H1 (cell line): ENCODE data around the gene LRRC42. TPM values are rescaled to one million over a fixed set of nuclear protein-coding genes. Genes with fewer than 3 reads are reported as not detected.

Experiments used
- CTCF ChIA-PET: fragments of 300-600 bp; sonication (Branson Sonifier 250); formaldehyde crosslinking; loops from one replicate; lab custom pipeline; 2021; ENCODE audit not compliant: partially characterized antibody; lab: Charles Lee
- POLR2A ChIA-PET: fragments of 300-600 bp; sonication (Branson Sonifier 250); formaldehyde crosslinking; loops from one replicate; lab custom pipeline; 2021; ENCODE audit warnings: inconsistent platforms; ENCODE audit not compliant: partially characterized antibody; lab: Charles Lee
- DNase-seq, 2 experiments: peaks; one replicate each; pipeline versions ENCODE4 v3.0.0 to v3.0.0-alpha.2; 2010 to 2022; ENCODE audit warnings: low spot score in 2 of 2, low read depth in 1 of 2, mixed read lengths in 1 of 2
- FAIRE-seq: peaks from 2 replicates; lab custom pipeline; 2011; peaks lifted over from hg19 to GRCh38; lab: Jason Lieb, UNC
- H2AFZ ChIP-seq: 2 replicates; pipeline ENCODE4 v1.8.1; 2012; ENCODE audit warnings: low read length, inconsistent platforms
- H2AK5ac ChIP-seq: 2 replicates; pipeline ENCODE4 v1.6.1; 2013; ENCODE audit warnings: low read depth, low read length
- H2BK120ac ChIP-seq: replicated peaks from 2 replicates; pipeline ENCODE3; 2013; ENCODE audit warnings: low read depth, low read length, inconsistent platforms
- H2BK12ac ChIP-seq: 2 replicates; pipeline ENCODE4 v1.6.1; 2013; ENCODE audit warnings: low read depth, low read length
- H2BK15ac ChIP-seq: 2 replicates; pipeline ENCODE4 v1.6.1; 2013; ENCODE audit warnings: low read length
- H2BK20ac ChIP-seq: 2 replicates; pipeline ENCODE4 v1.6.1; 2013; ENCODE audit warnings: low read length
- H2BK5ac ChIP-seq: 2 replicates; pipeline ENCODE4 v1.6.1; 2013; ENCODE audit warnings: low read depth, low read length
- H3K14ac ChIP-seq: 2 replicates; pipeline ENCODE4 v1.6.1; 2013; ENCODE audit warnings: inconsistent platforms; ENCODE audit not compliant: insufficient read length
- H3K18ac ChIP-seq: 2 replicates; pipeline ENCODE4 v1.6.1; 2013; ENCODE audit warnings: low read length; ENCODE audit errors: extremely low read depth
- H3K23ac ChIP-seq: 2 replicates; pipeline ENCODE4 v1.6.1; 2013; ENCODE audit warnings: inconsistent platforms; ENCODE audit not compliant: insufficient read length
- H3K23me2 ChIP-seq: 2 replicates; pipeline ENCODE4 v1.6.1; 2013; ENCODE audit warnings: low read depth, low read length
- H3K27ac ChIP-seq: 2 replicates; pipeline ENCODE4 v1.6.1; 2011; ENCODE audit warnings: low read depth, low read length, inconsistent platforms
- H3K27me3 ChIP-seq, 4 experiments: replicated peaks in 1 of 4; 1 replicate in 1 of 4; 2 replicates in 3 of 4; pipeline versions ENCODE4 v1.6.1 to v1.8.1; 2011 to 2013; ENCODE audit warnings: low read length in 3 of 4, mild to moderate bottlenecking in 3 of 4, inconsistent platforms in 2 of 4, mixed read lengths in 2 of 4, moderate library complexity in 1 of 4; ENCODE audit not compliant: control insufficient read depth in 3 of 4, insufficient read depth in 3 of 4; ENCODE audit errors: extremely low read depth in 1 of 4
- H3K36me3 ChIP-seq, 4 experiments: 2 replicates each; pipeline versions ENCODE4 v1.6.1 to v1.8.1; 2011 to 2013; ENCODE audit warnings: mild to moderate bottlenecking in 4 of 4, low read length in 3 of 4, moderate library complexity in 2 of 4, control low read depth in 1 of 4, inconsistent platforms in 1 of 4; ENCODE audit not compliant: insufficient read depth in 4 of 4, control insufficient read depth in 2 of 4
- H3K4ac ChIP-seq: replicated peaks from 2 replicates; pipeline ENCODE3; 2013; ENCODE audit warnings: low read length, low read depth, mixed read lengths, inconsistent platforms; ENCODE audit not compliant: insufficient read length
- H3K4me1 ChIP-seq, 4 experiments: replicated peaks in 1 of 4; 1 replicate in 1 of 4; 2 replicates in 3 of 4; pipeline versions ENCODE4 v1.6.1 to v1.8.1; 2011 to 2013; ENCODE audit warnings: low read length in 3 of 4, inconsistent platforms in 2 of 4, mixed read lengths in 1 of 4; ENCODE audit not compliant: insufficient read depth in 4 of 4, control insufficient read depth in 3 of 4
- H3K4me2 ChIP-seq, 2 experiments: 2 replicates each; pipeline versions ENCODE4 v1.6.1 to v1.8.1; 2011 to 2013; ENCODE audit warnings: low read depth in 2 of 2, low read length in 2 of 2, control low read depth in 1 of 2, inconsistent platforms in 1 of 2, mild to moderate bottlenecking in 1 of 2; ENCODE audit not compliant: insufficient read depth in 1 of 2
- H3K4me3 ChIP-seq, 4 experiments: fragments of 200-600, 300-600 bp in 1 of 4; sonication (generic), shearing (Covaris generic), sonication (Bioruptor Twin) in 1 of 4; 2 replicates each; pipeline versions ENCODE4 v1.5.1 to v1.8.1; 2011 to 2016; ENCODE audit warnings: low read length in 4 of 4, low read depth in 3 of 4, control low read depth in 2 of 4, inconsistent platforms in 2 of 4, mild to moderate bottlenecking in 2 of 4, mixed read lengths in 1 of 4, moderate library complexity in 1 of 4; ENCODE audit not compliant: insufficient read depth in 2 of 4; ENCODE audit errors: extremely low read depth in 1 of 4
- H3K56ac ChIP-seq: replicated peaks from 2 replicates; pipeline ENCODE3; 2013; ENCODE audit warnings: low read depth, mild to moderate bottlenecking, mixed read lengths, low read length, inconsistent platforms; ENCODE audit not compliant: insufficient read length
- H3K79me1 ChIP-seq: 2 replicates; pipeline ENCODE4 v1.6.1; 2013; ENCODE audit warnings: low read depth, low read length, control low read depth
- H3K79me2 ChIP-seq, 2 experiments: 2 replicates each; pipeline versions ENCODE4 v1.6.1 to v1.8.1; 2012 to 2013; ENCODE audit warnings: low read length in 2 of 2, mild to moderate bottlenecking in 2 of 2, inconsistent platforms in 1 of 2; ENCODE audit not compliant: insufficient read depth in 2 of 2, control insufficient read depth in 1 of 2
- H3K9ac ChIP-seq, 4 experiments: replicated peaks in 1 of 4; 1 replicate in 1 of 4; 2 replicates in 3 of 4; pipeline versions ENCODE4 v1.6.1 to v1.8.1; 2011 to 2013; ENCODE audit warnings: low read depth in 3 of 4, low read length in 3 of 4, control low read depth in 2 of 4, mild to moderate bottlenecking in 2 of 4, moderate library complexity in 2 of 4, inconsistent platforms in 1 of 4; ENCODE audit errors: extremely low read depth in 1 of 4
- H3K9me3 ChIP-seq, 2 experiments: 2 replicates each; pipeline versions ENCODE4 v1.6.1 to v1.8.1; 2012 to 2013; ENCODE audit warnings: mild to moderate bottlenecking in 2 of 2, moderate library complexity in 2 of 2, control low read depth in 1 of 2, inconsistent platforms in 1 of 2, low read depth in 1 of 2, low read length in 1 of 2, mixed read lengths in 1 of 2; ENCODE audit not compliant: insufficient read depth in 2 of 2
- H4K20me1 ChIP-seq, 2 experiments: replicated peaks in 1 of 2; 2 replicates each; pipeline versions ENCODE3 to v1.8.1; 2011 to 2013; ENCODE audit warnings: inconsistent platforms in 2 of 2, low read length in 2 of 2, mild to moderate bottlenecking in 1 of 2; ENCODE audit not compliant: insufficient read depth in 2 of 2, control insufficient read depth in 1 of 2
- H4K5ac ChIP-seq: 2 replicates; pipeline ENCODE4 v1.6.1; 2013; ENCODE audit warnings: low read length, low read depth, mixed read lengths, inconsistent platforms; ENCODE audit not compliant: insufficient read length
- H4K8ac ChIP-seq: 2 replicates; pipeline ENCODE4 v1.8.0; 2013; ENCODE audit warnings: mild to moderate bottlenecking, moderate library complexity, low read length, inconsistent platforms; ENCODE audit not compliant: insufficient read depth; ENCODE audit errors: extremely low read depth
- H4K91ac ChIP-seq: replicated peaks from 2 replicates; pipeline ENCODE3; 2013; ENCODE audit warnings: low read length, mixed read lengths, inconsistent platforms; ENCODE audit not compliant: insufficient read length
- CBX8 ChIP-seq: fragments of 300-800, 300-1000 bp; sonication (generic); IDR thresholded peaks from 2 replicates; pipeline ENCODE4 v1.7.1; 2016; ENCODE audit warnings: low read depth, low read length, borderline replicate concordance
- CREB1 ChIP-seq: IDR thresholded peaks from 2 replicates; pipeline ENCODE4 v1.6.1; 2012; ENCODE audit warnings: inconsistent platforms
- HDAC2 ChIP-seq, 2 experiments: fragments of 300-600 bp in 1 of 2; sonication (generic) in 1 of 2; IDR thresholded peaks; 2 replicates each; pipeline ENCODE4 v1.6.1; 2011 to 2012; ENCODE audit warnings: low read depth in 2 of 2, low read length in 2 of 2, mild to moderate bottlenecking in 2 of 2, moderate library complexity in 2 of 2, borderline replicate concordance in 1 of 2, inconsistent platforms in 1 of 2
- HDAC6 ChIP-seq: IDR thresholded peaks from one replicate; pipeline ENCODE4 v1.7.1; 2012; ENCODE audit warnings: low read depth, mild to moderate bottlenecking, inconsistent platforms, low read length, moderate library complexity
- POLR2A ChIP-seq, 2 experiments: IDR thresholded peaks; 1 replicate in 1 of 2; 2 replicates in 1 of 2; pipeline ENCODE4 v1.6.1; 2011; ENCODE audit warnings: low read depth in 2 of 2, low read length in 2 of 2, mild to moderate bottlenecking in 2 of 2; ENCODE audit errors: control extremely low read depth in 1 of 2
- POLR2AphosphoS5 ChIP-seq: IDR thresholded peaks from 2 replicates; pipeline ENCODE4 v1.6.1; 2011; ENCODE audit warnings: low read depth, low read length
- RBBP5 ChIP-seq: IDR thresholded peaks from 2 replicates; pipeline ENCODE4 v1.7.1; 2012; ENCODE audit warnings: low read depth, mild to moderate bottlenecking, inconsistent platforms, low read length, moderate library complexity, borderline replicate concordance
- SIN3A ChIP-seq, 2 experiments: IDR thresholded peaks in 1 of 2; conservative IDR thresholded peaks in 1 of 2; 2 replicates each; pipeline ENCODE4 v1.6.1; 2011 to 2012; ENCODE audit warnings: low read length in 2 of 2, improper control_type of control experiment in 1 of 2, low read depth in 1 of 2, mild to moderate bottlenecking in 1 of 2
- SIRT6 ChIP-seq: IDR thresholded peaks from one replicate; pipeline ENCODE4 v1.7.1; 2012; ENCODE audit warnings: low read length, inconsistent platforms
- TAF1 ChIP-seq: IDR thresholded peaks from 2 replicates; pipeline ENCODE4 v1.6.1; 2011; ENCODE audit warnings: mild to moderate bottlenecking, low read depth, low read length
- YY1 ChIP-seq: IDR thresholded peaks from 2 replicates; pipeline ENCODE4 v1.6.1; 2011; ENCODE audit warnings: low read depth, mild to moderate bottlenecking, low read length
- WGBS, 2 experiments: shearing (Covaris generic) in 1 of 2; methylation state at CpG; one replicate each; pipeline versions ENCODE4 v1.1.6 to v1.1.7; 2013 to 2015; ENCODE audit warnings: low lambda C conversion rate in 2 of 2, mixed read lengths in 2 of 2, inconsistent platforms in 1 of 2, low coverage in 1 of 2, missing lambda C conversion rate in 1 of 2; ENCODE audit not compliant: insufficient replicate concordance in 2 of 2, insufficient coverage in 1 of 2, insufficient read length in 1 of 2; ENCODE audit errors: extremely low coverage in 1 of 2, missing lambda C conversion rate in 1 of 2; 5-methylcytosine and 5-hydroxymethylcytosine counted together
- polyA plus RNA-seq, 7 experiments: library from polyadenylated mRNA; depleted of rRNA in 3 of 7; stranded (reverse) in 5 of 7; unstranded in 2 of 7; fragments of >200 nt in 5 of 7; fragments of 200-250 nt in 2 of 7; gene quantifications; 1 replicate in 5 of 7; 2 replicates in 1 of 7; 4 replicates in 1 of 7; pipeline versions ENCODE4 v1.2.1 to v1.2.3, GENCODE V29; 2011 to 2013; ENCODE audit warnings: missing spikeins in 2 of 7, mixed read lengths in 2 of 7
- total RNA-seq: library from RNA; stranded (reverse); fragmentation: NEBNext Ultra II Directional; extraction: Animal tissue kit (Norgen Biotek cat#: 25700); gene quantifications from 2 replicates; pipeline ENCODE4 v1.2.1, GENCODE V29; 2021

The LRRC42 gene
- total and polyA plus RNA-seq, 2 of the 8 experiments (the other 6 are each of a cell fraction or from before 2014, with no cell fraction given) = 38.2 to 54.1 TPM

- H3K56ac ChIP-seq = peak within 1 kb of the TSS; percentile 35
- peak within 1 kb of the TSS; percentile 49; the same call in 1 of the 2 replicates for H3K27ac ChIP-seq
- CTCF ChIA-PET = interaction anchor here (0.8 to 3.6 kb wide), 11 partner anchors 11 to 86 kb away, joined by 3 to 19 read pairs (median 3); no protein-coding TSS in a partner anchor
- no peak within 1 kb of the TSS for H2BK120ac ChIP-seq
- H3K23me2 ChIP-seq = peaks cover 14% of the 10 kb centered on the region
- peak within 1 kb of the TSS; percentile 77 to 98 (median 79) for H3K4me3 ChIP-seq
- peaks cover 16% of the 10 kb centered on the region for H3K79me1 ChIP-seq
- H2AK5ac ChIP-seq = no peak within 1 kb of the TSS
- H4K20me1 ChIP-seq = peaks cover 7 to 10% of the 10 kb centered on the region in 2 experiments
- DNase-seq = peak; percentile 73 to 100
- H2BK12ac ChIP-seq = no peak within 1 kb of the TSS
- peak within 1 kb of the TSS; percentile 45 to 79 (median 68); a peak in 6 of 7 replicates for H3K9ac ChIP-seq
- peaks cover 4 to 18% (median 10%) of the 10 kb centered on the region in 4 experiments for H3K4me1 ChIP-seq
- H3K18ac ChIP-seq = peak within 1 kb of the TSS; percentile 93
- POLR2A ChIA-PET = interaction anchor here (0.6 to 2.1 kb wide), 9 partner anchors 11 to 85 kb away, joined by 3 to 7 read pairs (median 4); no protein-coding TSS in a partner anchor
- 1% methylated on average over 21 of the region's 90 CpGs; no CpG with 5 or more reads in 1 of the 2 experiments for WGBS, 2 experiments
- H2AFZ ChIP-seq = no peak within 1 kb of the TSS; the same call in 1 of the 2 replicates
- H3K4me2 ChIP-seq = peak within 1 kb of the TSS; percentile 82 to 96
- peaks cover 3 to 49% of the 10 kb centered on the region in 2 experiments; a peak in 2 of 4 replicates for H3K79me2 ChIP-seq
- H2BK5ac ChIP-seq = peak within 1 kb of the TSS; percentile 77; the same call in 1 of the 2 replicates
- no peak for FAIRE-seq
- peak within 1 kb of the TSS; percentile 41 for H2BK15ac ChIP-seq
- peak within 1 kb of the TSS; percentile 61 for H4K8ac ChIP-seq
- H3K14ac ChIP-seq = no peak within 1 kb of the TSS
- H4K5ac ChIP-seq = peak within 1 kb of the TSS; percentile 88
- no peak within 1 kb of the TSS for H2BK20ac ChIP-seq
- no peak within 1 kb of the TSS for H4K91ac ChIP-seq
- no peak within 1 kb of the TSS for H3K23ac ChIP-seq
- H3K36me3 ChIP-seq = no peaks in the 10 kb centered on the region; a peak in 2 of 8 replicates
- no peaks in the 10 kb centered on the region for H3K9me3 ChIP-seq
- H3K27me3 ChIP-seq = no peaks in the 10 kb centered on the region
- no peak within 1 kb of the TSS for H3K4ac ChIP-seq
- no peak; a peak in 1 of 3 replicates for TF ChIP-seq POLR2A (IDR thresholded peaks at IDR 0.05; ENCODE audit: control extremely low read depth in 1 of 2, low read depth in 2 of 2, low read length in 2 of 2)
- 0 out of 4 replicates have a peak, but pooled peaks of 1 of the 2 experiments have one; percentile 7 for TF ChIP-seq HDAC2 (IDR thresholded peaks at IDR 0.05; ENCODE audit: borderline replicate concordance in 1 of 2, low read depth in 2 of 2, low read length in 2 of 2)
- TF ChIP-seq SIN3A (conservative IDR thresholded peaks at IDR 0.05 in 1 of 2, IDR thresholded peaks at IDR 0.05 in 1 of 2; ENCODE audit: low read depth in 1 of 2, low read length in 2 of 2) = peak in 1 of 2 experiments; percentile 63; a peak in 1 of 4 replicates
- TF ChIP-seq TAF1 = 0 out of 2 replicates have a peak, but pooled peaks have one; percentile 37
- no peak for TF ChIP-seq CBX8
- peak; percentile 18; the same call in 1 of the 2 replicates for TF ChIP-seq CREB1
- TF ChIP-seq YY1 = no peak
- TF ChIP-seq HDAC6 = no peak
- no peak for TF ChIP-seq SIRT6
- TF ChIP-seq POLR2AphosphoS5 = peak; percentile 19; the same call in 1 of the 2 replicates
- peak; percentile 70; the same call in 1 of the 2 replicates for TF ChIP-seq RBBP5
Observed at GRCh38 chr1:53945433-53946251, 508 bp upstream of the LRRC42 start, which contains the start of gene IFT25. TSS of gene IFT25 (minus strand) at chr1:53945699. CDS start at chr1:53940082, 5,617 bp downstream.
